Measurements from ENCODE around the gene BDH1. TPM values are rescaled to one million over a fixed set of nuclear protein-coding genes. Genes with fewer than 3 reads are reported as not detected.

BDH1 gene
- polyA plus RNA-seq, 1 donor from 2014 or later, result 12.9 TPM

- no peak overlapping the region for H3K9ac ChIP-seq (ENCODE audit: low read length)
- H3K9me2 ChIP-seq (ENCODE audit: insufficient read depth, low read length), result no peaks in the 10 kb centered on the region
- TF ChIP-seq EP300 (conservative IDR thresholded peaks at IDR 0.05; ENCODE audit: poor library complexity, severe bottlenecking), result no peak
- no peak for TF ChIP-seq MXI1 (conservative IDR thresholded peaks at IDR 0.05; ENCODE audit: poor library complexity, severe bottlenecking)
- no peak for TF ChIP-seq EZH2 (IDR thresholded peaks at IDR 0.05; ENCODE audit: borderline replicate concordance, insufficient read depth, low read length, poor library complexity, severe bottlenecking)
- TF ChIP-seq REST (IDR thresholded peaks at IDR 0.05; ENCODE audit: borderline replicate concordance), result no peak
- no peak for TF ChIP-seq CTCF (IDR thresholded peaks at IDR 0.05; ENCODE audit: poor library complexity, severe bottlenecking)
- H3K4me3 ChIP-seq (ENCODE audit: low read length), result no peak overlapping the region
- no peaks in the 10 kb centered on the region for H3K9me3 ChIP-seq (ENCODE audit: low read length)
- no peak overlapping the region for H3K4me2 ChIP-seq (ENCODE audit: low read length)
- H3K27ac ChIP-seq (ENCODE audit: low read length), result no peak overlapping the region
- no peaks in the 10 kb centered on the region for H3K36me3 ChIP-seq (ENCODE audit: insufficient read depth, low read length)
- H2AFZ ChIP-seq (ENCODE audit: low read depth, low read length), result no peak overlapping the region
- H4K20me1 ChIP-seq (ENCODE audit: insufficient read depth), result no peaks in the 10 kb centered on the region
- H3F3A ChIP-seq (ENCODE audit: insufficient read depth, low read length, poor library complexity, severe bottlenecking), result no peaks in the 10 kb centered on the region
- no peaks in the 10 kb centered on the region for H3K79me2 ChIP-seq (replicated peaks; ENCODE audit: insufficient read depth, low read length)
- no peaks in the 10 kb centered on the region for H3K27me3 ChIP-seq (ENCODE audit: insufficient read depth, low read depth, low read length)
Observed at GRCh38 chr3:197491478-197491877, 64.3 kb downstream of the BDH1 start.

- Histone ChIP-seq H3K9me3 (ENCODE audit: low read length) (no peaks in the 10 kb centered on the region), H2AFZ (ENCODE audit: low read depth, low read length) (no peak overlapping the region), H3K27ac (ENCODE audit: low read length) (no peak overlapping the region), H3F3A (ENCODE audit: insufficient read depth, low read length, poor library complexity, severe bottlenecking) (no peaks in the 10 kb centered on the region), H3K79me2 (replicated peaks; ENCODE audit: insufficient read depth, low read length) (no peaks in the 10 kb centered on the region), H3K27me3 (ENCODE audit: insufficient read depth, low read depth, low read length) (no peaks in the 10 kb centered on the region), H3K4me2 (ENCODE audit: low read length) (no peak overlapping the region), H3K4me3 (ENCODE audit: low read length) (no peak overlapping the region), H3K9me2 (ENCODE audit: insufficient read depth, low read length) (no peaks in the 10 kb centered on the region), H4K20me1 (ENCODE audit: insufficient read depth) (no peaks in the 10 kb centered on the region), H3K9ac (ENCODE audit: low read length) (no peak overlapping the region), H3K36me3 (ENCODE audit: insufficient read depth, low read length) (no peaks in the 10 kb centered on the region)
- TF ChIP-seq MXI1 (conservative IDR thresholded peaks at IDR 0.05; ENCODE audit: poor library complexity, severe bottlenecking) (no peak), SMC3 (conservative IDR thresholded peaks at IDR 0.05; ENCODE audit: poor library complexity) (no peak), POLR2AphosphoS5 (IDR thresholded peaks at IDR 0.05) (no peak), TAF1 (IDR thresholded peaks at IDR 0.05; ENCODE audit: low read depth) (no peak), RAD21 (conservative IDR thresholded peaks at IDR 0.05) (no peak), EZH2 (IDR thresholded peaks at IDR 0.05; ENCODE audit: borderline replicate concordance, insufficient read depth, low read length, poor library complexity, severe bottlenecking) (no peak)
Observed at GRCh38 chr3:197490098-197491058, 65.4 kb downstream of the BDH1 start.
